Testis (tissue), 3 donors: ENCODE measurements around the gene SERPINA4. TPM values are rescaled to one million over a fixed set of nuclear protein-coding genes. Genes with fewer than 3 reads are reported as not detected.

Experiments
- DNase-seq: peaks from one replicate; pipeline ENCODE4 v3.0.0-alpha.2; 2019
- H3K27ac ChIP-seq, 2 donors: fragments of 200-600 bp; sonication (generic); one replicate each; pipeline ENCODE4 v1.5.1; 2019
- H3K27me3 ChIP-seq: fragments of 200-600 bp; sonication (generic); one replicate; pipeline ENCODE4 v1.5.1; 2019
- H3K36me3 ChIP-seq: fragments of 200-600 bp; sonication (generic); one replicate; pipeline ENCODE4 v1.5.1; 2017; ENCODE audit warnings: low read depth; ENCODE audit errors: missing control alignments
- H3K4me1 ChIP-seq: fragments of 200-600 bp; sonication (generic); one replicate; pipeline ENCODE4 v1.5.1; 2019
- H3K4me3 ChIP-seq, 2 donors: fragments of 200-600 bp; sonication (generic); one replicate each; pipeline ENCODE4 v1.5.1; 2017 to 2019
- H3K9me3 ChIP-seq: fragments of 200-600 bp; sonication (generic); one replicate; pipeline ENCODE4 v1.5.1; 2017
- CTCF ChIP-seq, 3 experiments: fragments of 450-650 bp in 2 of 3; fragments of 200-600 bp in 1 of 3; sonication (generic) in 1 of 3; IDR thresholded peaks; one replicate each; pipeline ENCODE4 v1.5.1; 2016 to 2019; ENCODE audit warnings: antibody characterized with exemption in 3 of 3, mild to moderate bottlenecking in 2 of 3, moderate library complexity in 1 of 3
- POLR2A ChIP-seq: fragments of 450-650 bp; IDR thresholded peaks from one replicate; pipeline ENCODE4 v1.6.1; 2017; ENCODE audit warnings: antibody characterized with exemption, mild to moderate bottlenecking, moderate library complexity
- WGBS, 2 donors: methylation state at CpG; one replicate each; pipeline ENCODE4 v1.1.5; 2018; 5-methylcytosine and 5-hydroxymethylcytosine counted together
- intact Hi-C: fragments of 100-400 bp; cut with DNase I; formaldehyde crosslinking; loops from one replicate; pipeline ENCODE4 v1.15.1; 2023; ENCODE audit warnings: low total_unique reads
- polyA plus RNA-seq: library from polyadenylated mRNA; stranded (reverse); fragments of 350-450 nt; fragmentation: Illumina TruSeq; extraction: RNeasy Lipid Tissue Mini Kit (QIAGEN cat#74804); gene quantifications from one replicate; pipeline ENCODE4 v1.2.3, GENCODE V29; 2014; ENCODE audit warnings: low read depth, low replicate concordance; ENCODE audit not compliant: insufficient read depth
- total RNA-seq, 2 donors: library from RNA; depleted of rRNA; stranded (reverse); fragments of >200 nt; gene quantifications; one replicate each; pipeline ENCODE4 v1.2.3, GENCODE V29; 2016

Gene SERPINA4
- total and polyA plus RNA-seq, 3 donors from 2014 or later: 0.19 to 0.25 TPM; not detected in 1

- no peak for DNase-seq
- WGBS, 2 donors: 81 to 91% methylated on average over 6 to 7 of the region's 7 CpGs
- intact Hi-C loops: no loop called here
- no peaks in the 10 kb centered on the region for H3K27me3 ChIP-seq
- no peaks in the 10 kb centered on the region for H3K9me3 ChIP-seq
- H3K27ac ChIP-seq: no peak overlapping the region
- no peak overlapping the region for H3K4me3 ChIP-seq
- TF ChIP-seq POLR2A: no peak
- no peak for TF ChIP-seq CTCF (IDR thresholded peaks at IDR 0.05)
- H3K36me3 ChIP-seq: no peaks in the 10 kb centered on the region
- H3K4me1 ChIP-seq: peaks cover 14% of the 10 kb centered on the region
These were observed 16.5 kb upstream of the SERPINA4 start for GRCh38 chr14:94544726-94545125.

GRCh38 chr14:94545131-94545841 lies 16.0 kb upstream of the SERPINA4 start:
- intact Hi-C loops: no loop called here

GRCh38 chr14:94547151-94547680 lies 14.0 kb upstream of the SERPINA4 start:
- Histone ChIP-seq H3K4me1 (peaks cover 7% of the 10 kb centered on the region), H3K27me3 (no peaks in the 10 kb centered on the region), H3K36me3 (no peaks in the 10 kb centered on the region), H3K27ac (no peak overlapping the region), H3K4me3 (no peak overlapping the region), H3K9me3 (no peaks in the 10 kb centered on the region)
- 93% methylated on average over 8 of the region's 8 CpGs for WGBS, 2 donors
- TF ChIP-seq CTCF (IDR thresholded peaks at IDR 0.05) (no peak), POLR2A (no peak)
- no peak for DNase-seq
- intact Hi-C loops: no loop called here

More at GRCh38 chr14:94545131-94545841, 16.0 kb upstream of the SERPINA4 start:
- no peak for DNase-seq
- H3K27me3 ChIP-seq: no peaks in the 10 kb centered on the region
- no peaks in the 10 kb centered on the region for H3K9me3 ChIP-seq
- no peak for TF ChIP-seq CTCF (IDR thresholded peaks at IDR 0.05)
- no peak for TF ChIP-seq POLR2A
- 64 to 76% methylated on average over 14 to 15 of the region's 15 CpGs for WGBS, 2 donors
- H3K27ac ChIP-seq: no peak overlapping the region
- H3K4me1 ChIP-seq: peaks cover 8% of the 10 kb centered on the region
- H3K4me3 ChIP-seq: no peak overlapping the region
- H3K36me3 ChIP-seq: no peaks in the 10 kb centered on the region

DNA sequence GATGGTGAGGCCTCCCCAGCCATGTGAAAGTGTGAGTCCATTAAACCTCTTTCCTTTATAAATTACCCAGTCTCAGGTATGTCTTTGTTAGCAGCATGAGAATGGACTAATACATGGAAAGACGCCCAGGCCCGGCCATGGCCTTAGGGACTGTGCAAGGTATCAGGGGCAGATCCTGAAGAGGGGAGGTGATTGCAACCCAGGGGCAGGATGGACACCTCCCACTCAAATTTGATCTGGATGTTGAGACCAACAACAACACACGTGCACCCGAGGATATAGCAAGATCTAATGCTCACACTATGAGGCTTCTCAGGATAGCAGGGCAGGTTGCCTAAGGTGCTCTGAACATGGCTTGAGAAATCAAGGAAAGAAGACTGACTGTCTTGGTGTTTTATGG lies 13.5 kb upstream of the SERPINA4 start:
- Histone ChIP-seq H3K27ac (no peak overlapping the region), H3K27me3 (no peaks in the 10 kb centered on the region), H3K9me3 (no peaks in the 10 kb centered on the region), H3K4me1 (peaks cover 7% of the 10 kb centered on the region), H3K4me3 (no peak overlapping the region), H3K36me3 (no peaks in the 10 kb centered on the region)
- DNase-seq: no peak
- no peak for TF ChIP-seq CTCF (IDR thresholded peaks at IDR 0.05)
- no peak for TF ChIP-seq POLR2A
- 71 to 99% methylated on average over 4 of the region's 4 CpGs for WGBS, 2 donors
- intact Hi-C loops: no loop called here
